Stomach (tissue), 4 donors: ENCODE measurements around the gene TMIE.

Experiments used
- CTCF ChIP-seq, 7 experiments: fragments of 450-650 bp in 4 of 7; fragments of 200-600 bp in 3 of 7; sonication (generic) in 3 of 7; IDR thresholded peaks; one replicate each; pipeline ENCODE4 v1.5.1; 2016 to 2019; ENCODE audit warnings: antibody characterized with exemption in 7 of 7, control low read depth in 2 of 7, mild to moderate bottlenecking in 1 of 7
- EP300 ChIP-seq: sonication (generic); formaldehyde crosslinking; IDR thresholded peaks from one replicate; pipeline ENCODE4 v1.6.1; 2017; ENCODE audit warnings: antibody characterized with exemption
- POLR2A ChIP-seq, 4 donors: fragments of 450-650 bp; IDR thresholded peaks; one replicate each; pipeline ENCODE4 v1.6.1; 2016; ENCODE audit warnings: antibody characterized with exemption in 4 of 4, control low read depth in 2 of 4, mild to moderate bottlenecking in 1 of 4, moderate library complexity in 1 of 4
- POLR2AphosphoS5 ChIP-seq, 3 donors: sonication (generic); formaldehyde crosslinking; IDR thresholded peaks; one replicate each; pipeline ENCODE4 v1.6.1; 2016; ENCODE audit warnings: antibody characterized with exemption in 3 of 3

GRCh38 chr3:46742992-46743585, 41.9 kb downstream of the TMIE start:
- TF ChIP-seq CTCF (IDR thresholded peaks at IDR 0.05) (no peak), POLR2A (IDR thresholded peaks at IDR 0.05) (no peak), POLR2AphosphoS5 (IDR thresholded peaks at IDR 0.05) (no peak), EP300 (no peak)
